Stimulated activated memory B cell treated with anti-CD40 and anti-IgM and Interleukin-4, amounts not matched to agents 10 μg/mL and 1 μg/mL and 100 μg/mL, for 72 hours (primary cell): ENCODE measurements around the gene MYO9B.
"Not testable (repeated sequence)": the region's sequence is repeated elsewhere in the genome, so short reads cannot be mapped to it uniquely, and the experiment has no call there.

ENCODE experiments used
- ATAC-seq: fragments of 150-1000 bp; cut with Tn5 transposase; 2 replicates; pipeline ENCODE4 v1.10.0; 2021
- H3K27ac Mint-ChIP-seq: one replicate; pipeline ENCODE4 v1.8.0; 2022; ENCODE audit warnings: mild to moderate bottlenecking, mixed read lengths
- H3K27me3 Mint-ChIP-seq: one replicate; pipeline ENCODE4 v1.8.0; 2022; ENCODE audit warnings: mixed read lengths
- H3K36me3 Mint-ChIP-seq: one replicate; pipeline ENCODE4 v1.8.0; 2022; ENCODE audit warnings: mixed read lengths
- H3K4me1 Mint-ChIP-seq: one replicate; pipeline ENCODE4 v1.8.0; 2022; ENCODE audit warnings: mixed read lengths
- H3K4me3 Mint-ChIP-seq: one replicate; pipeline ENCODE4 v1.8.0; 2022; ENCODE audit warnings: mild to moderate bottlenecking, moderate library complexity, mixed read lengths
- H3K9me3 Mint-ChIP-seq: one replicate; pipeline ENCODE4 v1.8.0; 2022; ENCODE audit warnings: mixed read lengths

Gene MYO9B

GRCh38 chr19:17129377-17129776 lies 53.8 kb downstream of the MYO9B start:
- Mint-ChIP-seq H3K9me3 (no peaks in the 10 kb centered on the region), H3K27me3 (no peaks in the 10 kb centered on the region), H3K4me3 (no peak overlapping the region), H3K36me3 (peaks cover 42% of the 10 kb centered on the region), H3K27ac (peak overlapping the region; percentile 98), H3K4me1 (peaks cover 73% of the 10 kb centered on the region)
- no peak for ATAC-seq

- peak overlapping the region; percentile 59 for H3K4me3 Mint-ChIP-seq
- H3K36me3 Mint-ChIP-seq, result peaks cover 41% of the 10 kb centered on the region
- H3K27ac Mint-ChIP-seq, result peak overlapping the region; percentile 69
- H3K4me1 Mint-ChIP-seq, result peaks cover 65% of the 10 kb centered on the region
- H3K9me3 Mint-ChIP-seq, result no peaks in the 10 kb centered on the region
- no peaks in the 10 kb centered on the region for H3K27me3 Mint-ChIP-seq
- ATAC-seq, result peak; percentile 95
These were observed 59.6 kb downstream of the MYO9B start for GRCh38 chr19:17135001-17135853.

GRCh38 chr19:17136021-17136420 lies 60.4 kb downstream of the MYO9B start:
- ATAC-seq, result no peak
- no peaks in the 10 kb centered on the region for H3K9me3 Mint-ChIP-seq
- no peak overlapping the region for H3K4me3 Mint-ChIP-seq
- peak overlapping the region; percentile 69 for H3K27ac Mint-ChIP-seq
- H3K4me1 Mint-ChIP-seq, result peaks cover 60% of the 10 kb centered on the region
- no peaks in the 10 kb centered on the region for H3K27me3 Mint-ChIP-seq
- H3K36me3 Mint-ChIP-seq, result peaks cover 39% of the 10 kb centered on the region

- Mint-ChIP-seq H3K4me3 (no peak overlapping the region), H3K9me3 (no peaks in the 10 kb centered on the region), H3K36me3 (peaks cover 44% of the 10 kb centered on the region), H3K27ac (peak overlapping the region; percentile 69), H3K27me3 (no peaks in the 10 kb centered on the region), H3K4me1 (peaks cover 60% of the 10 kb centered on the region)
- ATAC-seq, result no peak
These were observed 61.0 kb downstream of the MYO9B start for GRCh38 chr19:17136617-17137016.

- no peak overlapping the region for H3K27ac Mint-ChIP-seq
- peaks cover 52% of the 10 kb centered on the region for H3K36me3 Mint-ChIP-seq
- H3K4me3 Mint-ChIP-seq, result no peak overlapping the region
- no peak for ATAC-seq
- no peaks in the 10 kb centered on the region for H3K9me3 Mint-ChIP-seq
- H3K27me3 Mint-ChIP-seq, result no peaks in the 10 kb centered on the region
- peaks cover 62% of the 10 kb centered on the region for H3K4me1 Mint-ChIP-seq
These were observed 61.8 kb downstream of the MYO9B start for GRCh38 chr19:17137417-17137816.

- ATAC-seq, result peak; percentile 47
- H3K9me3 Mint-ChIP-seq, H3K27me3 Mint-ChIP-seq, H3K4me3 Mint-ChIP-seq: not testable (repeated sequence)
- peaks cover 64% of the 10 kb centered on the region for H3K4me1 Mint-ChIP-seq
- H3K36me3 Mint-ChIP-seq, result peaks cover 57% of the 10 kb centered on the region
- H3K27ac Mint-ChIP-seq, result peak overlapping the region; percentile 22
These were observed 62.7 kb downstream of the MYO9B start for GRCh38 chr19:17138052-17138846.

- no peak overlapping the region for H3K4me3 Mint-ChIP-seq
- H3K4me1 Mint-ChIP-seq, result peaks cover 59% of the 10 kb centered on the region
- no peak for ATAC-seq
- H3K36me3 Mint-ChIP-seq, result peaks cover 51% of the 10 kb centered on the region
- H3K27me3 Mint-ChIP-seq, result no peaks in the 10 kb centered on the region
- H3K27ac Mint-ChIP-seq, result no peak overlapping the region
- H3K9me3 Mint-ChIP-seq, result no peaks in the 10 kb centered on the region
These were observed 63.5 kb downstream of the MYO9B start for GRCh38 chr19:17138937-17139598.

GRCh38 chr19:17144771-17145170 lies 69.2 kb downstream of the MYO9B start:
- peaks cover 47% of the 10 kb centered on the region for H3K36me3 Mint-ChIP-seq
- not testable (repeated sequence) for H3K27me3 Mint-ChIP-seq, H3K4me3 Mint-ChIP-seq, ATAC-seq, H3K27ac Mint-ChIP-seq, H3K9me3 Mint-ChIP-seq
- peaks cover 17% of the 10 kb centered on the region for H3K4me1 Mint-ChIP-seq

GRCh38 chr19:17145546-17146497 lies 70.2 kb downstream of the MYO9B start:
- no peaks in the 10 kb centered on the region for H3K27me3 Mint-ChIP-seq
- peaks cover 49% of the 10 kb centered on the region for H3K36me3 Mint-ChIP-seq
- no peak overlapping the region for H3K4me3 Mint-ChIP-seq
- H3K27ac Mint-ChIP-seq, result no peak overlapping the region
- no peaks in the 10 kb centered on the region for H3K9me3 Mint-ChIP-seq
- H3K4me1 Mint-ChIP-seq, result peaks cover 21% of the 10 kb centered on the region
- no peak for ATAC-seq

- ATAC-seq, result no peak
- Mint-ChIP-seq H3K4me1 (peaks cover 17% of the 10 kb centered on the region), H3K4me3 (no peak overlapping the region), H3K9me3 (no peaks in the 10 kb centered on the region), H3K36me3 (peaks cover 44% of the 10 kb centered on the region), H3K27me3 (no peaks in the 10 kb centered on the region), H3K27ac (no peak overlapping the region)
These were observed 72.6 kb downstream of the MYO9B start for GRCh38 chr19:17148130-17148529.

- Mint-ChIP-seq H3K27ac (peak overlapping the region; percentile 42), H3K4me1 (peaks cover 14% of the 10 kb centered on the region), H3K36me3 (peaks cover 51% of the 10 kb centered on the region), H3K27me3 (no peaks in the 10 kb centered on the region), H3K4me3 (no peak overlapping the region), H3K9me3 (no peaks in the 10 kb centered on the region)
- ATAC-seq, result no peak
These were observed 74.0 kb downstream of the MYO9B start for GRCh38 chr19:17149393-17150135.

GRCh38 chr19:17153996-17154395 lies 78.4 kb downstream of the MYO9B start:
- H3K27me3 Mint-ChIP-seq, result no peaks in the 10 kb centered on the region
- H3K4me1 Mint-ChIP-seq, result peaks cover 14% of the 10 kb centered on the region
- no peaks in the 10 kb centered on the region for H3K9me3 Mint-ChIP-seq
- no peak for ATAC-seq
- peaks cover 59% of the 10 kb centered on the region for H3K36me3 Mint-ChIP-seq
- no peak overlapping the region for H3K27ac Mint-ChIP-seq
- no peak overlapping the region for H3K4me3 Mint-ChIP-seq

GRCh38 chr19:17155251-17155650 lies 79.7 kb downstream of the MYO9B start:
- H3K27me3 Mint-ChIP-seq, result no peaks in the 10 kb centered on the region
- H3K4me1 Mint-ChIP-seq, result peaks cover 14% of the 10 kb centered on the region
- no peak overlapping the region for H3K27ac Mint-ChIP-seq
- no peak overlapping the region for H3K4me3 Mint-ChIP-seq
- H3K9me3 Mint-ChIP-seq, result no peaks in the 10 kb centered on the region
- ATAC-seq, result no peak
- H3K36me3 Mint-ChIP-seq, result peaks cover 60% of the 10 kb centered on the region
